Fibroblast of peridontal ligament (primary cell): ENCODE results near the gene IGDCC3.

Source experiments
- DNase-seq: peaks from one replicate; pipeline ENCODE4 v3.0.0-alpha.2; 2010; ENCODE audit errors: extremely low read depth

IGDCC3 gene

GRCh38 chr15:65377976-65378366 lies at the start of gene IGDCC3:
Gene IGDCC3, minus strand, starts transcription at chr15:65378002. Its CDS starts 214 bp downstream, at chr15:65377788.
- no peak for DNase-seq

GRCh38 chr15:65426216-65426853 lies 48.5 kb upstream of the IGDCC3 start:
- DNase-seq, result no peak

- DNase-seq, result no peak
Measured at GRCh38 chr15:65424683-65425082, 46.9 kb upstream of the IGDCC3 start.

- DNase-seq, result no peak
Measured at GRCh38 chr15:65423976-65424679, 46.3 kb upstream of the IGDCC3 start.

GRCh38 chr15:65423150-65423975 lies 45.6 kb upstream of the IGDCC3 start:
- no peak for DNase-seq

- peak; percentile 66 for DNase-seq
Measured at GRCh38 chr15:65421360-65422215, 43.8 kb upstream of the IGDCC3 start.

- DNase-seq, result no peak
Measured at GRCh38 chr15:65420975-65421359, 43.2 kb upstream of the IGDCC3 start.

- no peak for DNase-seq
Measured at GRCh38 chr15:65418596-65418995, 40.8 kb upstream of the IGDCC3 start.

GRCh38 chr15:65416845-65417416 lies 39.1 kb upstream of the IGDCC3 start:
- DNase-seq, result peak; percentile 27

- DNase-seq, result peak; percentile 36
Measured at GRCh38 chr15:65414841-65415621, 37.2 kb upstream of the IGDCC3 start.

- no peak for DNase-seq
Measured at GRCh38 chr15:65413760-65414144, 36.0 kb upstream of the IGDCC3 start.

- no peak for DNase-seq
Measured at GRCh38 chr15:65413051-65413759, 35.4 kb upstream of the IGDCC3 start.

GRCh38 chr15:65412556-65412955 lies 34.8 kb upstream of the IGDCC3 start:
- peak; percentile 67 for DNase-seq

- DNase-seq, result no peak
Measured at GRCh38 chr15:65411465-65412071, 33.8 kb upstream of the IGDCC3 start.

GRCh38 chr15:65410972-65411371 lies 33.2 kb upstream of the IGDCC3 start:
- no peak for DNase-seq

- DNase-seq, result no peak
Measured at GRCh38 chr15:65410036-65410435, 32.2 kb upstream of the IGDCC3 start.

GRCh38 chr15:65409036-65409631 lies 31.3 kb upstream of the IGDCC3 start:
- DNase-seq, result peak; percentile 99

- peak; percentile 46 for DNase-seq
Measured at GRCh38 chr15:65408324-65409035, 30.7 kb upstream of the IGDCC3 start.
